DMS153 treated with DMSO at 0.1 percent for 48 hours (cell line): ENCODE results near the gene ANLN.
"Not testable (repeated sequence)": the region's sequence is repeated elsewhere in the genome, so short reads cannot be mapped to it uniquely, and the experiment has no call there.

ENCODE experiments used
- DNase-seq: peaks from one replicate; lab custom pipeline; 2025; ENCODE audit not compliant: unreplicated experiment; lab: John Stamatoyannopoulos, UW

Gene ANLN

GRCh38 chr7:36497176-36497575 lies 107.5 kb downstream of the ANLN start:
- DNase-seq: not testable (repeated sequence)

- no peak for DNase-seq
Measured at GRCh38 chr7:36497775-36498174, 108.1 kb downstream of the ANLN start.
